Karpas-422 (cell line): ENCODE data around the gene GAGE12G. TPM values are rescaled to one million over a fixed set of nuclear protein-coding genes. Genes with fewer than 3 reads are reported as not detected.
"Not testable (repeated sequence)": the region's sequence is repeated elsewhere in the genome, so short reads cannot be mapped to it uniquely, and the experiment has no call there.

ENCODE experiments used
- DNase-seq: peaks from one replicate; pipeline ENCODE4 v3.0.0-alpha.2; 2015
- H2AFZ ChIP-seq: fragments of 200-600 bp; sonication (generic); 2 replicates; pipeline ENCODE4 v1.6.1; 2014; ENCODE audit warnings: antibody characterized with exemption, low read length, mixed read lengths
- H3K27ac ChIP-seq: fragments of 200-600 bp; sonication (generic); 2 replicates; pipeline ENCODE4 v1.5.1; 2014; ENCODE audit warnings: mild to moderate bottlenecking, low read length, moderate library complexity
- H3K27me3 ChIP-seq: fragments of 200-600 bp; sonication (generic); 2 replicates; pipeline ENCODE4 v1.6.1; 2014; ENCODE audit warnings: low read length, mixed read lengths
- H3K36me3 ChIP-seq: fragments of 200-600 bp; sonication (generic); 2 replicates; pipeline ENCODE4 v1.6.1; 2014; ENCODE audit warnings: low read length, mixed read lengths; ENCODE audit not compliant: insufficient read depth
- H3K4me1 ChIP-seq: fragments of 200-600 bp; sonication (generic); 2 replicates; pipeline ENCODE4 v1.6.1; 2014; ENCODE audit warnings: mild to moderate bottlenecking, low read length, mixed read lengths
- H3K4me2 ChIP-seq: fragments of 200-600 bp; sonication (generic); 2 replicates; pipeline ENCODE4 v1.6.1; 2014; ENCODE audit warnings: low read length, low read depth, mild to moderate bottlenecking; ENCODE audit not compliant: poor library complexity, severe bottlenecking
- H3K4me3 ChIP-seq: fragments of 200-600 bp; sonication (generic); 2 replicates; pipeline ENCODE4 v1.5.1; 2014; ENCODE audit warnings: mild to moderate bottlenecking, antibody characterized with exemption, low read length, mixed read lengths
- H3K79me2 ChIP-seq: fragments of 200-600 bp; sonication (generic); 2 replicates; pipeline ENCODE4 v1.6.1; 2014; ENCODE audit warnings: mild to moderate bottlenecking, low read length, mixed read lengths
- H3K9ac ChIP-seq: fragments of 200-600 bp; sonication (generic); 2 replicates; pipeline ENCODE4 v1.6.0; 2014; ENCODE audit warnings: low read length
- H3K9me2 ChIP-seq: fragments of 200-600 bp; sonication (generic), shearing (Covaris generic); replicated peaks from 2 replicates; pipeline ENCODE4 v1.6.0; 2014; ENCODE audit warnings: mild to moderate bottlenecking, low read length, moderate library complexity; ENCODE audit not compliant: insufficient read depth
- H3K9me3 ChIP-seq: fragments of 300-700, 200-600 bp; sonication (generic); 2 replicates; pipeline ENCODE4 v1.6.1; 2014; ENCODE audit warnings: low read length, mixed read lengths
- H4K20me1 ChIP-seq: fragments of 200-600 bp; sonication (generic); 2 replicates; pipeline ENCODE4 v1.6.1; 2014; ENCODE audit warnings: mild to moderate bottlenecking, antibody characterized with exemption, low read length, low read depth; ENCODE audit not compliant: insufficient read depth
- small RNA-seq: library from RNA; depleted of rRNA; stranded (forward); fragments of <200 nt; gene quantifications from one replicate; pipeline ENCODE3, GENCODE V24; 2014
- total RNA-seq: library from RNA; depleted of rRNA; stranded (reverse); fragments of >200 nt; shearing (Covaris generic); gene quantifications from 2 replicates; pipeline ENCODE4 v1.2.3, GENCODE V29; 2014; ENCODE audit warnings: low replicate concordance; rRNA removed

Gene GAGE12G
- total RNA-seq, 1 experiment from 2014 or later: not detected

DNA sequence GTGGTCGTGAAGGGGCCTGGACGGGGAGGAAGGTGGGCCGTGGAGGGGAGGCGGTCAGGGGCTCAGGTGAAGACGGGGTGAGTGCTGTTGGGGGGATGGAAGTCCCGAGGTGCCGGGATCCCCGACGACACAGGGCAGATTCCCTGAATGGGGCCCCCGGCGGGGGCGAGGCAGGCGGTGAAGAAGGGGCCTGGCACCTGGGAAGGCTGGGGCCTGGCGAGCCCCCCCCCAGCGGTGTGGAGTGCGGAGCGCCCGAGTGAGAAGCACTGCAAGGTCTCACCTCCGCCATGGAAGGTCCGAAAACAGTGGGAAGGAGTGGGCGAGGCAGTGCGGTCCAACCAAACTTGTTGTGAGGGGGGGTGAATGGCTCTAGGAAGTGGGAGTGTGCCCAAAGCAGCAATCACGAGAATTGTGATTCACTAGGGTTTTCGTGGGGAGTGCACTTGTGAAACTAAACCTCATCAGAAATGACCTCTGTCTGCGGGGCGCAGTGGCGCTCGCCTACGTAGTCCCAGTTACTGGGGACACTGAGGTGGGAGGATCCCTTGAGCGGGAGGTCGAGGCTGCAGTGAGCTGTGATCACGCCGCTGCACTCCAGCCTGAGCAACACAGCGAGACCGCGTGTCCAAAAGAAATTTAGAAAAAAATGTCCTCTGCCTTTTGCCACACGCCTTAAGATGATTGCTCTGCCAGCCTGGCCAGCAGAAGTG is 19.7 kb downstream of the GAGE12G start:
- H3K79me2 ChIP-seq, H2AFZ ChIP-seq, H3K9ac ChIP-seq, H3K4me1 ChIP-seq, H3K4me2 ChIP-seq, H3K27me3 ChIP-seq, H3K9me3 ChIP-seq, H3K36me3 ChIP-seq, H4K20me1 ChIP-seq, H3K4me3 ChIP-seq, H3K9me2 ChIP-seq, H3K27ac ChIP-seq, DNase-seq: not testable (repeated sequence)

DNA sequence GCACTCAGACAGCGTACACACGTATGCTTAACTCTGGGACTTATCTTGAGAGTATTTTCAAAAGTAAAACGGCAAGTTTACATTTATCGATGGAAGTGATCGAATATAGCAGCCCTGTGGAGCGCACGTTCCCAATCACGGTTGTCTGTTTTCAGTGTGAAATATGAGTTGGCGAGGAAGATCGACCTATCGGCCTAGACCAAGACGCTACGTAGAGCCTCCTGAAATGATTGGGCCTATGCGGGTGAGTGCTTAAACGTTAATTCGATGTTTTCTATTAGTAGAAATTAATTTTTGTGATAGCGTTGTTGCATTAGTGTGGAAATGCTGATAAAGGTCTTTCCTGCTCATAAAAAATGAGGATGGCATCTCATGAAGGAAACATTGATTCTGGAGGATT is 20.3 kb downstream of the GAGE12G start:
- not testable (repeated sequence) for H3K4me1 ChIP-seq, H3K36me3 ChIP-seq, H3K27me3 ChIP-seq, H2AFZ ChIP-seq, H4K20me1 ChIP-seq, DNase-seq, H3K4me2 ChIP-seq, H3K4me3 ChIP-seq, H3K9me2 ChIP-seq, H3K9me3 ChIP-seq, H3K9ac ChIP-seq, H3K27ac ChIP-seq, H3K79me2 ChIP-seq

DNA sequence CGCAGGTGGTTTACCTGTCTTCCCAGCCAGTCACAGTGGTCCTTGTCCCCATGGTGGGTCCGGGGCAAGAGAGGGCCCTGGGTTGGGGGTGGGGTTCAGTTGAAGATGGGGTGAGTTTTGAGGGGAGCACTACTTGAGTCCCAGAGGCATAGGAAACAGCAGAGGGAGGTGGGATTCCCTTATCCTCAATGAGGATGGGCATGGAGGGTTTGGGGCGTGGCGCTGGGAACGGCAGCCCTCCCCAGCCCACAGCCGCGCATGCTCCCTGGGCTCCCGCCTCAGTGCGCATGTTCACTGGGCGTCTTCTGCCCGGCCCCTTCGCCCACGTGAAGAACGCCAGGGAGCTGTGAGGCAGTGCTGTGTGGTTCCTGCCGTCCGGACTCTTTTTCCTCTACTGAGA is 28.5 kb downstream of the GAGE12G start, which contains the start of gene GAGE1:
Gene GAGE1, plus strand, starts transcription at position 301 of the 400 bp plus-strand sequence. CDS start 1,155 bp downstream, outside the sequence.
- H3K27me3 ChIP-seq, H3K4me3 ChIP-seq, H3K9ac ChIP-seq, H3K9me3 ChIP-seq, H3K4me1 ChIP-seq, H3K4me2 ChIP-seq, H3K36me3 ChIP-seq, DNase-seq, H3K9me2 ChIP-seq, H4K20me1 ChIP-seq, H2AFZ ChIP-seq, H3K27ac ChIP-seq, H3K79me2 ChIP-seq: not testable (repeated sequence)

DNA sequence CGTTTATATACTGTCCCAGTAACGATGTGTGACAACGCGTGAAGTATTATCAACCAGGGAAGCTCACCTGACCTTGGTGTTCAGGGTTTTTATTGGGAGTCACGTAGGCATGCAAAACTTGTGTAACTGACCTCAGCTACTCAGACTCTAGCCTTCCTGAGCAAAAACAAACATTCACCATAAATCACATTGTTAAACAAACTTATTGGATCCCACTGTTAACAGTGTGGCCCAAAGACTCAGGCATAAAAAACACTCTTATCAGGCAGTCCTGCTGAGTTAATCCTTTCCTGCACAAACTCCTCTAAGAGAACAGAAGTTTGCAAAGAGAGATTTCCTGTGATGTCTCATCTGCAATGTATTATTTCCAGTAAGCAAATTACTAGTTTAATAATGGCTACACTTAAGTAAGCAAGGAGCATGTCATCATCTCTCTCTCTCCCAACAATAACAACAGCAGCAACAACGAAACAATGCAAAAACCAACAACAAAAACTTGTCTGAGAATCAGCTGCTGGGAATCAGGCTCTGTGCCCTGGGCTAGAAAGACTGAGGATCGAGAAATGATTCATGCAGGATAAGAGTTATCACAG is 40.6 kb downstream of the GAGE12G start:
- H3K4me2 ChIP-seq: no peak overlapping the region

DNA sequence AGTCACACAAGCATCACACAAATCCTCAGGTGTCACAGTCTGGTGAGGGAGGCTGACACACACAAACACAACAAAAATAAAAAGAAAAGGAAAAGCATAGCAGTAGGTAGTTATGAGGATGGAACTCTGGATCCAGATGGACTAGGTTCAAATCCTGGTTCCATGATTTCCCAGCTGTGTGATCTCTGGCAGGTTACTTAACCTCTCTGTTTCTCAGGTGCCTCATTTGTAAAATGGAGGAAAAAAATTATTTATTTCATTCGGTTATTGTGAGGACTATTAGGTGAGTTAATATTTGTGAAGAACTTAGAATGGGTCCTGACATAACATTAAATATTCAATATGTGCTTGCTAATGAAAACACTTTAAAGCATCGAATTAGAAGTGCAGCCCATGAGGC is 48.4 kb downstream of the GAGE12G start:
- H3K27me3 ChIP-seq: no peaks in the 10 kb centered on the region
- no peak overlapping the region for H2AFZ ChIP-seq
- no peaks in the 10 kb centered on the region for H3K36me3 ChIP-seq
- no peaks in the 10 kb centered on the region for H4K20me1 ChIP-seq
- H3K79me2 ChIP-seq: no peaks in the 10 kb centered on the region
- no peak overlapping the region for H3K4me3 ChIP-seq
- no peaks in the 10 kb centered on the region for H3K9me2 ChIP-seq
- no peak overlapping the region for H3K4me2 ChIP-seq
- no peaks in the 10 kb centered on the region for H3K4me1 ChIP-seq
- no peak overlapping the region for H3K27ac ChIP-seq
- no peak overlapping the region for H3K9ac ChIP-seq
- no peaks in the 10 kb centered on the region for H3K9me3 ChIP-seq
- no peak for DNase-seq

More for the DNA sequence above, 40.6 kb downstream of the GAGE12G start:
- Histone ChIP-seq H2AFZ (no peak overlapping the region), H4K20me1 (no peaks in the 10 kb centered on the region), H3K4me1 (no peaks in the 10 kb centered on the region), H3K9me2 (no peaks in the 10 kb centered on the region), H3K27me3 (no peaks in the 10 kb centered on the region), H3K9ac (no peak overlapping the region), H3K4me3 (no peak overlapping the region), H3K9me3 (no peaks in the 10 kb centered on the region), H3K79me2 (no peaks in the 10 kb centered on the region), H3K36me3 (no peaks in the 10 kb centered on the region), H3K27ac (no peak overlapping the region)
- no peak for DNase-seq

Small RNA genes within 50 kb of the gene (small RNA-seq; reads per million reads assigned to genes)
- gene GAGE12B: not detected

Other genes with a start within 250 kb of the GAGE12G start
- gene GAGE12J, start 248.4 kb upstream of the GAGE12G start, total RNA-seq: not detected in 2 replicates
- not detected in 2 replicates for gene GAGE13, start 238.8 kb upstream of the GAGE12G start, total RNA-seq
- not detected in 2 replicates for gene GAGE12C, start 38.2 kb upstream of the GAGE12G start, total RNA-seq
- not detected in 2 replicates for gene GAGE12D, start 28.7 kb upstream of the GAGE12G start, total RNA-seq
- not detected in 2 replicates for gene GAGE12E, start 19.1 kb upstream of the GAGE12G start, total RNA-seq
- not detected in 2 replicates for gene GAGE12F, start 9.6 kb upstream of the GAGE12G start, total RNA-seq
- not detected in 2 replicates for gene GAGE12H, start 9.5 kb downstream of the GAGE12G start, total RNA-seq
- not detected in 2 replicates for gene GAGE2A, start 19.1 kb downstream of the GAGE12G start, total RNA-seq
- gene GAGE1, start 28.6 kb downstream of the GAGE12G start, total RNA-seq: not detected in 2 replicates
- not detected in 2 replicates for gene PAGE1, start 125.6 kb downstream of the GAGE12G start, total RNA-seq